Caco-2 (cell line): ENCODE measurements around the gene CILP. TPM values are rescaled to one million over a fixed set of nuclear protein-coding genes. Genes with fewer than 3 reads are reported as not detected.

Experiments
- BruUV-seq: library from RNA; stranded (reverse); fragments of 400-500 nt; replicated peaks from 2 replicates; lab custom pipeline; 2021; lab: Mats Ljungman, UMichigan
- CTCF ChIA-PET: fragments of 300-600 bp; sonication (Branson Sonifier 250); formaldehyde crosslinking; loops from one replicate; lab custom pipeline; 2022; ENCODE audit warnings: antibody characterized with exemption; lab: Charles Lee
- POLR2A ChIA-PET: fragments of 300-600 bp; sonication (Branson Sonifier 250); formaldehyde crosslinking; loops from one replicate; lab custom pipeline; 2022; ENCODE audit warnings: antibody characterized with exemption; lab: Charles Lee
- DNase-seq, 2 experiments: peaks; one replicate each; pipeline versions ENCODE4 v3.0.0 to v3.0.0-alpha.2; 2020 to 2022
- H3K27me3 ChIP-seq: replicated peaks from 2 replicates; pipeline ENCODE4 v1.6.0; 2011; ENCODE audit warnings: low read length; ENCODE audit not compliant: control insufficient read depth, insufficient read depth
- H3K36me3 ChIP-seq: 2 replicates; pipeline ENCODE4 v1.5.1; 2011; ENCODE audit warnings: low read length; ENCODE audit not compliant: control insufficient read depth, insufficient read depth
- H3K4me1 ChIP-seq: fragments of 250-450 bp; sonication (Bioruptor Pico); 2 replicates; pipeline ENCODE4 v1.5.1; 2020; ENCODE audit warnings: mild to moderate bottlenecking
- H3K4me3 ChIP-seq: 2 replicates; pipeline ENCODE4 v1.5.1; 2011; ENCODE audit warnings: low read depth, mild to moderate bottlenecking, control low read depth, low read length
- H3K9me3 ChIP-seq: fragments of 250-450 bp; sonication (Bioruptor Pico); 2 replicates; pipeline ENCODE4 v1.5.1; 2020; ENCODE audit warnings: mild to moderate bottlenecking, moderate library complexity
- H3K27ac Mint-ChIP-seq: one replicate; pipeline ENCODE4 v1.8.0; 2022; ENCODE audit warnings: mixed read lengths; ENCODE audit not compliant: unreplicated experiment
- H3K27me3 Mint-ChIP-seq: one replicate; pipeline ENCODE4 v1.8.0; 2022; ENCODE audit warnings: mixed read lengths; ENCODE audit not compliant: insufficient read depth, unreplicated experiment
- H3K36me3 Mint-ChIP-seq: one replicate; pipeline ENCODE4 v1.8.0; 2022; ENCODE audit warnings: mild to moderate bottlenecking, mixed read lengths; ENCODE audit not compliant: insufficient read depth, unreplicated experiment
- H3K4me1 Mint-ChIP-seq: one replicate; pipeline ENCODE4 v1.8.0; 2022; ENCODE audit warnings: low read depth, mixed read lengths; ENCODE audit not compliant: unreplicated experiment
- H3K4me3 Mint-ChIP-seq: one replicate; pipeline ENCODE4 v1.8.0; 2022; ENCODE audit warnings: mild to moderate bottlenecking, moderate library complexity, mixed read lengths; ENCODE audit not compliant: unreplicated experiment
- H3K9me3 Mint-ChIP-seq: one replicate; pipeline ENCODE4 v1.8.0; 2022; ENCODE audit warnings: mixed read lengths; ENCODE audit not compliant: unreplicated experiment
- intact Hi-C: fragments of 100-400 bp; cut with micrococcal nuclease; formaldehyde crosslinking; loops from one replicate; pipeline ENCODE4 v1.10.0; 2022; ENCODE audit not compliant: unreplicated experiment
- total RNA-seq: library from RNA; stranded (reverse); gene quantifications from 2 replicates; pipeline ENCODE4 v1.2.3, GENCODE V29; 2022
- TF ChIP-seq, protein P1 (sequence below), 2 experiments: fragments of 200-600 bp in 1 of 2; IDR thresholded peaks; 1 replicate in 1 of 2; 2 replicates in 1 of 2; pipeline versions ENCODE4 v1.5.1 to v1.8.0; 2011 to 2022; ENCODE audit warnings: antibody characterized with exemption in 1 of 2, control low read depth in 1 of 2, inconsistent platforms in 1 of 2, low read depth in 1 of 2, low read length in 1 of 2, mild to moderate bottlenecking in 1 of 2, moderate library complexity in 1 of 2; ENCODE audit not compliant: insufficient read depth in 1 of 2, severe bottlenecking in 1 of 2, unreplicated experiment in 1 of 2

Gene CILP
- total RNA-seq, 1 experiment from 2014 or later = not detected

DNA sequence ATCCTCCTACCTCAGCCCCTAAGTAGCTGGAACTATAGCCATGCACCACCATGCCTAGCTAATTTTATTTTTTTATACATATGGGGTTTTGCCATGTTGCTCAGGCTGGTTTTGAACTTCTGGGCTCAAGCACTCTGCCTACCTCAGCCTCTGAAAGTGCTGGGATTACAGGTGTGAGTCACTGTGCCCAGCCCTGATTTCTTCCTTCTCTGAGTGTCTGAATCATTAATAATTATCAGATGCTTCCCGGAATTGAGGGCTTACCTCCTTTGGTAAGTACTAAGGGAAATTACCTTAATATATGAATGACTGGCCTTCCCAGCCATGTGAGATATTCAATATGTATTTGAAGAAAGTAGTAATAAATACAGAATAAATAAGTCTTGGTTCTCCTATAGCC, 33.4 kb downstream of the CILP start:
- Histone ChIP-seq H3K27me3 (no peaks in the 10 kb centered on the region), H3K9me3 (no peaks in the 10 kb centered on the region), H3K4me1 (peaks cover 14% of the 10 kb centered on the region), H3K4me3 (no peak overlapping the region), H3K36me3 (no peaks in the 10 kb centered on the region)
- Mint-ChIP-seq H3K27me3 (no peaks in the 10 kb centered on the region), H3K4me1 (no peaks in the 10 kb centered on the region), H3K27ac (no peak overlapping the region), H3K36me3 (peaks cover 38% of the 10 kb centered on the region), H3K9me3 (no peaks in the 10 kb centered on the region), H3K4me3 (no peak overlapping the region)
- CTCF ChIA-PET = no interaction called here
- POLR2A ChIA-PET = interaction anchor here (0.5 kb wide), 1 partner anchor 43 kb away, joined by 6 read pairs; no protein-coding TSS in a partner anchor
- intact Hi-C loops = no loop called here
- no TSS peak for BruUV-seq
- DNase-seq = no peak
- TF ChIP-seq, protein P1, sequence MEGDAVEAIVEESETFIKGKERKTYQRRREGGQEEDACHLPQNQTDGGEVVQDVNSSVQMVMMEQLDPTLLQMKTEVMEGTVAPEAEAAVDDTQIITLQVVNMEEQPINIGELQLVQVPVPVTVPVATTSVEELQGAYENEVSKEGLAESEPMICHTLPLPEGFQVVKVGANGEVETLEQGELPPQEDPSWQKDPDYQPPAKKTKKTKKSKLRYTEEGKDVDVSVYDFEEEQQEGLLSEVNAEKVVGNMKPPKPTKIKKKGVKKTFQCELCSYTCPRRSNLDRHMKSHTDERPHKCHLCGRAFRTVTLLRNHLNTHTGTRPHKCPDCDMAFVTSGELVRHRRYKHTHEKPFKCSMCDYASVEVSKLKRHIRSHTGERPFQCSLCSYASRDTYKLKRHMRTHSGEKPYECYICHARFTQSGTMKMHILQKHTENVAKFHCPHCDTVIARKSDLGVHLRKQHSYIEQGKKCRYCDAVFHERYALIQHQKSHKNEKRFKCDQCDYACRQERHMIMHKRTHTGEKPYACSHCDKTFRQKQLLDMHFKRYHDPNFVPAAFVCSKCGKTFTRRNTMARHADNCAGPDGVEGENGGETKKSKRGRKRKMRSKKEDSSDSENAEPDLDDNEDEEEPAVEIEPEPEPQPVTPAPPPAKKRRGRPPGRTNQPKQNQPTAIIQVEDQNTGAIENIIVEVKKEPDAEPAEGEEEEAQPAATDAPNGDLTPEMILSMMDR (IDR thresholded peaks at IDR 0.05; ENCODE audit: insufficient read depth in 1 of 2, low read depth in 1 of 2, low read length in 1 of 2, severe bottlenecking in 1 of 2, unreplicated experiment in 1 of 2) = no peak

DNA sequence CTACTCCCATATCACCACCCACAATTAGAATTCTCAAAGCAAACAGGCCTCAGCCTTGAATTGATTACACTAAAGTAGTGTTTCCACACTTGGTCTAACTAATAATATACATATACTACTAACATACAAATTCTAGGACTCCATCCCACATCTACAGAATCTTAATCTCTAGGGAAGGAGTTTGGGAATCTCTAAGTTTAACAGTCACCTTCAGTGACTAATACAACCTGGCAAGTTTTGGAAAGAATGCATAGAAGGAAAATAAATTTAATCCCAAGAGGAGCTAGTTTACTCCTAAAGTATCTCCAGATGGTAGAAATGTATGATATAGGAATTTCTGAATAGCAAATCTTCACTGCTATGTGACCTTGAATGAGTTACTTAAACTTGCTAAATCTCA, 35.2 kb downstream of the CILP start:
- CTCF ChIA-PET = no interaction called here
- H3K36me3 ChIP-seq = no peaks in the 10 kb centered on the region

DNA sequence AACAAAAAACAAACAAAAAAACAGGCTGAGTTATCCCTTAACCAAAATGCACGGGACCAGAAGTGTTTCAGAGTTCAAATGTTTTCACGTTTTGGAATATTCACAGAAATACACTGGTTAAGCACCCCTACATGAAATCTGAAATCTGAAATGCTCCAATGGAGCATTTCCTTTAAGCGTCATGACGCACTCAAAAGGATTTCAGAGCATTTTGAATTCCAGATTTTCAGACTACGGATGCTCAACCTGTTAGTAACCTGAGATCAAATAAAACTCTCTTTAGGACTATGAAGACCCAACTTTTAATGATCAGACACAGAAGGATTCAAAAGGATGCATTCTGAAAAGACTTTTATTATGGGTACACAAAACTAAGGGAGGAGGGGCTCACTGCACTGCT, 35.8 kb downstream of the CILP start:
- peaks cover 26% of the 10 kb centered on the region for H3K4me1 ChIP-seq
- DNase-seq = no peak
- intact Hi-C loops = no loop called here
- no peak overlapping the region for H3K4me3 ChIP-seq
- H3K27ac Mint-ChIP-seq = no peak overlapping the region
- BruUV-seq = no TSS peak
- H3K4me1 Mint-ChIP-seq = no peaks in the 10 kb centered on the region
- H3K36me3 Mint-ChIP-seq = peaks cover 52% of the 10 kb centered on the region
- H3K9me3 ChIP-seq = no peaks in the 10 kb centered on the region
- ChIA-PET CTCF (no interaction called here), POLR2A (no interaction called here)
- H3K36me3 ChIP-seq = no peaks in the 10 kb centered on the region
- H3K27me3 ChIP-seq = no peaks in the 10 kb centered on the region
- no peaks in the 10 kb centered on the region for H3K9me3 Mint-ChIP-seq
- TF ChIP-seq, protein P1 (IDR thresholded peaks at IDR 0.05; ENCODE audit: insufficient read depth in 1 of 2, low read depth in 1 of 2, low read length in 1 of 2, severe bottlenecking in 1 of 2, unreplicated experiment in 1 of 2) = no peak
- no peak overlapping the region for H3K4me3 Mint-ChIP-seq
- no peaks in the 10 kb centered on the region for H3K27me3 Mint-ChIP-seq

More for the DNA sequence above, 35.2 kb downstream of the CILP start:
- DNase-seq = no peak
- Histone ChIP-seq H3K27me3 (no peaks in the 10 kb centered on the region), H3K9me3 (no peaks in the 10 kb centered on the region), H3K4me1 (peaks cover 26% of the 10 kb centered on the region), H3K4me3 (no peak overlapping the region)
- H3K36me3 Mint-ChIP-seq = peaks cover 54% of the 10 kb centered on the region
- H3K9me3 Mint-ChIP-seq = no peaks in the 10 kb centered on the region
- H3K4me3 Mint-ChIP-seq = no peak overlapping the region
- POLR2A ChIA-PET = no interaction called here
- H3K4me1 Mint-ChIP-seq = no peaks in the 10 kb centered on the region
- intact Hi-C loops = no loop called here
- H3K27me3 Mint-ChIP-seq = no peaks in the 10 kb centered on the region
- no peak overlapping the region for H3K27ac Mint-ChIP-seq
- no TSS peak for BruUV-seq
- TF ChIP-seq, protein P1 (IDR thresholded peaks at IDR 0.05; ENCODE audit: insufficient read depth in 1 of 2, low read depth in 1 of 2, low read length in 1 of 2, severe bottlenecking in 1 of 2, unreplicated experiment in 1 of 2) = no peak
